WTC11 (cell line): ENCODE results near the gene RPL37A. TPM values are rescaled to one million over a fixed set of nuclear protein-coding genes. Genes with fewer than 3 reads are reported as not detected.

Source experiments
- ATAC-seq: fragments of 200-7000 bp; cut with Tn5 transposase; 2 replicates; pipeline ENCODE4 v1.10.0; 2021; ENCODE audit warnings: mild to moderate bottlenecking, moderate library complexity
- CTCF ChIA-PET: fragments of 300-600 bp; sonication (Branson Sonifier 250); formaldehyde crosslinking; loops from one replicate; lab custom pipeline; 2021; ENCODE audit warnings: antibody characterized with exemption; lab: Charles Lee
- POLR2A ChIA-PET: fragments of 350-600 bp; sonication (Branson Sonifier 250); formaldehyde crosslinking; loops from one replicate; lab custom pipeline; 2021; ENCODE audit warnings: antibody characterized with exemption; lab: Charles Lee
- DNase-seq: peaks from one replicate; pipeline ENCODE4 v3.0.0; 2021; ENCODE audit warnings: low spot score
- H3K27ac Mint-ChIP-seq: 2 replicates; pipeline ENCODE4 v1.8.0; 2021; ENCODE audit warnings: mixed read lengths
- H3K27me3 Mint-ChIP-seq: 2 replicates; pipeline ENCODE4 v1.8.0; 2021; ENCODE audit warnings: low read depth, mild to moderate bottlenecking, moderate library complexity, mixed read lengths
- H3K36me3 Mint-ChIP-seq: 2 replicates; pipeline ENCODE4 v1.8.0; 2021; ENCODE audit warnings: mixed read lengths
- H3K4me1 Mint-ChIP-seq: 2 replicates; pipeline ENCODE4 v1.8.0; 2022; ENCODE audit warnings: mixed read lengths
- H3K4me3 Mint-ChIP-seq: 2 replicates; pipeline ENCODE4 v1.8.0; 2021; ENCODE audit warnings: mild to moderate bottlenecking, moderate library complexity, mixed read lengths
- H3K9me3 Mint-ChIP-seq: 2 replicates; pipeline ENCODE4 v1.8.0; 2021; ENCODE audit warnings: mixed read lengths
- CREM ChIP-seq: sonication (generic); formaldehyde crosslinking; IDR thresholded peaks from 2 replicates; pipeline ENCODE4 v1.8.1; 2022; ENCODE audit warnings: mild to moderate bottlenecking, missing genetic modification reagents, moderate library complexity
- CTCF ChIP-seq: fragments of 200-600 bp; IDR thresholded peaks from 2 replicates; pipeline ENCODE4 v1.8.0; 2022; ENCODE audit warnings: antibody characterized with exemption
- E2F5 ChIP-seq: sonication (generic); formaldehyde crosslinking; IDR thresholded peaks from 2 replicates; pipeline ENCODE4 v1.8.1; 2022; ENCODE audit warnings: mild to moderate bottlenecking, moderate library complexity, missing genetic modification reagents
- EMX1 ChIP-seq: fragments of 250-450 bp; sonication (Bioruptor Pico); IDR thresholded peaks from 2 replicates; pipeline ENCODE4 v1.8.0; 2021; ENCODE audit warnings: mild to moderate bottlenecking
- FOXJ3 ChIP-seq: sonication (generic); formaldehyde crosslinking; IDR thresholded peaks from 2 replicates; pipeline ENCODE4 v1.9.0; 2021; ENCODE audit warnings: missing genetic modification reagents, mild to moderate bottlenecking, borderline replicate concordance
- FOXK1 ChIP-seq: sonication (generic); formaldehyde crosslinking; IDR thresholded peaks from 2 replicates; pipeline ENCODE4 v1.8.0; 2022; ENCODE audit warnings: mild to moderate bottlenecking, moderate library complexity, missing genetic modification reagents
- GTF2I ChIP-seq: fragments of 250-450 bp; sonication (Bioruptor Pico); conservative IDR thresholded peaks from 2 replicates; pipeline ENCODE4 v1.4.0; 2021; ENCODE audit warnings: mild to moderate bottlenecking
- HMGXB4 ChIP-seq: sonication (generic); formaldehyde crosslinking; IDR thresholded peaks from 2 replicates; pipeline ENCODE4 v1.8.1; 2023; ENCODE audit warnings: mild to moderate bottlenecking, moderate library complexity, missing genetic modification reagents
- NR1H2 ChIP-seq: sonication (generic); formaldehyde crosslinking; IDR thresholded peaks from 2 replicates; pipeline ENCODE4 v1.9.0; 2021; ENCODE audit warnings: mild to moderate bottlenecking, moderate library complexity, missing genetic modification reagents
- OVOL2 ChIP-seq: fragments of 250-450 bp; sonication (Bioruptor Pico); IDR thresholded peaks from 2 replicates; pipeline ENCODE4 v1.9.0; 2021; ENCODE audit warnings: mild to moderate bottlenecking, borderline replicate concordance
- ZNF317 ChIP-seq: sonication (generic); formaldehyde crosslinking; IDR thresholded peaks from 2 replicates; pipeline ENCODE4 v1.8.1; 2023; ENCODE audit warnings: low read depth, mild to moderate bottlenecking, moderate library complexity, missing genetic modification reagents, borderline replicate concordance
- ZNF512 ChIP-seq: sonication (generic); formaldehyde crosslinking; IDR thresholded peaks from 2 replicates; pipeline ENCODE4 v1.8.1; 2022; ENCODE audit warnings: missing genetic modification reagents, borderline replicate concordance
- ZNF532 ChIP-seq: fragments of 250-450 bp; sonication (Bioruptor Pico); IDR thresholded peaks from 2 replicates; pipeline ENCODE4 v1.9.0; 2021; ENCODE audit warnings: mild to moderate bottlenecking, borderline replicate concordance
- total RNA-seq: library from RNA; stranded (reverse); gene quantifications from 3 replicates; pipeline ENCODE4 v1.2.3, GENCODE V29; 2021
- TF ChIP-seq, protein P1 (sequence below): sonication (generic); formaldehyde crosslinking; IDR thresholded peaks from 2 replicates; pipeline ENCODE4 v1.8.1; 2022; ENCODE audit warnings: low read depth, missing genetic modification reagents, borderline replicate concordance
- TF ChIP-seq, protein P2 (sequence below): sonication (generic); formaldehyde crosslinking; IDR thresholded peaks from 2 replicates; pipeline ENCODE4 v1.8.0; 2023; ENCODE audit warnings: missing genetic modification reagents
- TF ChIP-seq, protein P3 (sequence below): sonication (generic); formaldehyde crosslinking; IDR thresholded peaks from 2 replicates; pipeline ENCODE4 v1.8.1; 2022; ENCODE audit warnings: mild to moderate bottlenecking, missing genetic modification reagents, moderate library complexity, borderline replicate concordance
- TF ChIP-seq, protein P4 (sequence below): fragments of 250-450 bp; sonication (Bioruptor Pico); conservative IDR thresholded peaks from 2 replicates; pipeline ENCODE4 v1.9.0; 2021; ENCODE audit warnings: mild to moderate bottlenecking

The RPL37A gene
- total RNA-seq, 1 experiment from 2014 or later = 3,135 TPM

DNA sequence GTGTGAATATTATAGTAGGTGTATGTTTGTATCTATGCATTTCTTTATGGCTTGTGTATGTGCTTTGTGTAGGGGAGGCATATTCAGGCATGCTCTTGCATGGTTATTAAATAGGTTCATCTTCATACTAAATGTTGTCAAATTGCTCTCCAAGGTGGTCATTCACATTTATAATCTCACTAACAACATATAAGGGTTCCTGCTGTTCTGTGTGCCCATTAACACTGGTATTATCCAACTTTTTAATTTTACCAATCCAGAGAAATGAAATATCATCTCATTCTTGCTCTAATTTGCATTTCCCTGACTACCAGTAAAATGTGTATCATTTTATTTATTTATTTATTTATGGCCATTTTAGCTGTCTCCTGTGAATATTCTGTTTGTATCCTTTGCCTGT lies 29.0 kb upstream of the RPL37A start:
- Mint-ChIP-seq H3K27ac (no peak overlapping the region), H3K36me3 (0 out of 2 replicates have a peak, but pooled peaks cover 5% of the 10 kb centered on the region), H3K27me3 (no peaks in the 10 kb centered on the region), H3K4me3 (no peak overlapping the region), H3K9me3 (no peaks in the 10 kb centered on the region), H3K4me1 (no peaks in the 10 kb centered on the region)
- ChIA-PET POLR2A (no interaction called here), CTCF (interaction anchor here (1.2 kb wide), 1 partner anchor 9 kb away, joined by 4 read pairs; no protein-coding TSS in a partner anchor)
- DNase-seq (no peak), ATAC-seq (no peak)
- TF ChIP-seq ZNF532 (CRISPR knock-in tag) (no peak), CTCF (no peak), NR1H2 (CRISPR knock-in tag) (no peak), ZNF512 (CRISPR knock-in tag) (no peak), HMGXB4 (no peak), OVOL2 (CRISPR knock-in tag) (no peak), CREM (no peak), ZNF317 (CRISPR knock-in tag) (no peak), GTF2I (CRISPR knock-in tag) (no peak), EMX1 (CRISPR knock-in tag) (no peak), FOXJ3 (CRISPR knock-in tag) (no peak), E2F5 (CRISPR knock-in tag) (no peak), FOXK1 (CRISPR knock-in tag) (no peak)
- TF ChIP-seq, protein P1, sequence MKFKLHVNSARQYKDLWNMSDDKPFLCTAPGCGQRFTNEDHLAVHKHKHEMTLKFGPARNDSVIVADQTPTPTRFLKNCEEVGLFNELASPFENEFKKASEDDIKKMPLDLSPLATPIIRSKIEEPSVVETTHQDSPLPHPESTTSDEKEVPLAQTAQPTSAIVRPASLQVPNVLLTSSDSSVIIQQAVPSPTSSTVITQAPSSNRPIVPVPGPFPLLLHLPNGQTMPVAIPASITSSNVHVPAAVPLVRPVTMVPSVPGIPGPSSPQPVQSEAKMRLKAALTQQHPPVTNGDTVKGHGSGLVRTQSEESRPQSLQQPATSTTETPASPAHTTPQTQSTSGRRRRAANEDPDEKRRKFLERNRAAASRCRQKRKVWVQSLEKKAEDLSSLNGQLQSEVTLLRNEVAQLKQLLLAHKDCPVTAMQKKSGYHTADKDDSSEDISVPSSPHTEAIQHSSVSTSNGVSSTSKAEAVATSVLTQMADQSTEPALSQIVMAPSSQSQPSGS (CRISPR knock-in tag) = no peak
- TF ChIP-seq, protein P2, sequence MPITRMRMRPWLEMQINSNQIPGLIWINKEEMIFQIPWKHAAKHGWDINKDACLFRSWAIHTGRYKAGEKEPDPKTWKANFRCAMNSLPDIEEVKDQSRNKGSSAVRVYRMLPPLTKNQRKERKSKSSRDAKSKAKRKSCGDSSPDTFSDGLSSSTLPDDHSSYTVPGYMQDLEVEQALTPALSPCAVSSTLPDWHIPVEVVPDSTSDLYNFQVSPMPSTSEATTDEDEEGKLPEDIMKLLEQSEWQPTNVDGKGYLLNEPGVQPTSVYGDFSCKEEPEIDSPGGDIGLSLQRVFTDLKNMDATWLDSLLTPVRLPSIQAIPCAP (CRISPR knock-in tag) = no peak
- TF ChIP-seq, protein P3, sequence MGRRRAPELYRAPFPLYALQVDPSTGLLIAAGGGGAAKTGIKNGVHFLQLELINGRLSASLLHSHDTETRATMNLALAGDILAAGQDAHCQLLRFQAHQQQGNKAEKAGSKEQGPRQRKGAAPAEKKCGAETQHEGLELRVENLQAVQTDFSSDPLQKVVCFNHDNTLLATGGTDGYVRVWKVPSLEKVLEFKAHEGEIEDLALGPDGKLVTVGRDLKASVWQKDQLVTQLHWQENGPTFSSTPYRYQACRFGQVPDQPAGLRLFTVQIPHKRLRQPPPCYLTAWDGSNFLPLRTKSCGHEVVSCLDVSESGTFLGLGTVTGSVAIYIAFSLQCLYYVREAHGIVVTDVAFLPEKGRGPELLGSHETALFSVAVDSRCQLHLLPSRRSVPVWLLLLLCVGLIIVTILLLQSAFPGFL (CRISPR knock-in tag) = no peak
- TF ChIP-seq, protein P4, sequence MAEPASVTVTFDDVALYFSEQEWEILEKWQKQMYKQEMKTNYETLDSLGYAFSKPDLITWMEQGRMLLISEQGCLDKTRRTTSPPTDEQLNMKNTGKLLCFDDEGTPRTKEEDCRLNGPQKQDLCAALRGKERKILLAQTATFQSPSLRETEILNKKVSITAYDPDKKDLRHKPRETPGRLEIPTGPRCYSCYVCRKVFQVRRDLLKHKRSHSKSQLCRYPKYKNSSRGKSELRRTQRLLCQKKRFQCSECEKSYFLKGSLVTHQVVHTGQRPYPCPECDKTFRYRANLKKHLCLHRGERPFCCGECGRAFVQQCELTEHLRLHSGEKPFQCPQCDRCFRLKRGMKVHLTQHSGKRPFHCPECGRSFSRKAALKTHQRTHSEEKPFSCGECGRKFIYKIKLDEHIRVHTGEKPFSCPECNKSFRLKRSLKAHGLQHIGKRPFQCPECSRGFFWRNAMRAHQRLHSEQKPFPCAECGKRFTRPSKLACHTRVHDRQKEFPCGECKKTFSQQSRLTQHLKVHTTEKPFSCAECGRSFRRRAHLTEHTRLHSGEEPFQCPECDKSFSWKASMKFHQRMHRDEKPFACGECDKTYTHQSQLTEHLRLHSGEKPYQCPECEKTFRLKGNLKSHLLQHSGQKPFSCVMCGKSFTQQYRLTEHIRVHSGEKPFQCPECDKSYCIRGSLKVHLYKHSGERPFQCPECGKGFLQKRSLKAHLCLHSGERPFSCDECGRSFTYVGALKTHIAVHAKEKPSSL (CRISPR knock-in tag) = no peak
